ENCODE results near the gene KIAA1328.

The KIAA1328 gene

DNA sequence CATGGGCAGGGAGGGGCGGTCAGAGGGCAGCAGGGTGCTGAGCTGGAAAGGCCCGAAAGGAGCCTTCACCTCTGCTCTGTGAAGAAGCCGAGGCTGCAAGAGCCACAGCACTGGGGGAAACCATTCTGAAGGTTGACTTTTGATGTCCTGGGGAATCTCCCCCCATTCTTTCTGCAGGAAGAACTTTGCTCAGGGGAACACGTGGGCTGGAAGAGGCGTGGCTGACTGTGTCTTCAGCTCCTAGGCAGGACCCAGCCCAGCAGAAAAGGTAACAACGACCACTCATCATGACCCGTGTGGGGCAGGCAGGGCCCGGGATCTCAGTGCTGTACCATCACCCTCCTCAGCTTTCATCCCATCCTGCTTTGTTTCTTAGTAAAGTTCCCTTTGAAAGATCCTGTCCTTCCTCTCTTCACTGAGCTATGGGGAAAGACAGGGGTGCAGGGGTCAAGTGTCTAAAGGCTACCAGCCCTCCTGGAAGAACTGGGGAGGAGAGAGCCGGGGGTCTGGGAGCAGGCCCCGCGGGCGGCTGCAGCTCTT is 424.0 kb downstream of the KIAA1328 start:
- no peak for DNase-seq (ENCODE audit: low read depth in 2 of 2)

DNA sequence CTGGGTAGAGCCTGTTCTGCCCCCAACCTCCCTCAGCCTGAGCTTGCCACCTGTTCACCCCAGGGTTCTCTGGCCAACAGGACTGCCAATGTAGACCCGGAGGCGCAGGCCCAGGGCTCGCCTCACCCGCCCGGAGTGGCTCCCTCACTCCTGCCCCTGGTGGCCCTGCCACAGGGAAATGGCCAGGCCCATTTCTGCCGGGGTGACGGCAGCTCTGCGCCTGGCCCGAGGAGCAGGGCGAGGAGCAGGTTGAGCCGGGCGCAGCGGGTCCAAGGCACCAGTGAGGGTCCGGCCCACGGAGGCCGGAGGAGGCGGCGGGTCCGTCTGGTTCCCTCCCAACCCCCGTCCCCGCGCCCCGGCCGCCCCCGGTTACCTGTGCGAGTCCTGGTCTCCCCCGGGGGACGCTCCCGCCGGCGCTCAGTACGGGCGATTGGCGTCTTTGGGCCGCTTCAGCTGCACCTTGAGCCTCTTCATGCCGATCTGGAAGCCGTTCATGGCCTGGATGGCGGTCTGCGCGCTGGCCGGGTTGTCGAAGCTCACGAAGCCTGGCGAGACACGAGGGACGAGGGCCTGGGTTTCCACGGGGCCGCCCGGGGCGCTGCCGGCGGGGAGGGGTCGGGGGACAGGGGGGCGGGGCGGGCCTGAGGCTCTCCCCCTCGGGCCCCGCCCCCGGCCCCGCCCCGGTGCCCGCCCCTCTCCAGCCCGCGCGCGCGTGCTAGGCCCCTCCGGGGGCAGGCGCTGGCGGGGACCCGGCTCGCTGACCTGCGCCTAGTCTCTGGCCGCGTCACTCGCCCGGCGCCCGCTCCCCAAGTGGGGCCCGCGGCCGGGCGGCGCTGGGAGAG is 424.7 kb downstream of the KIAA1328 start:
- DNase-seq (ENCODE audit: low read depth in 2 of 2): no peak

DNA sequence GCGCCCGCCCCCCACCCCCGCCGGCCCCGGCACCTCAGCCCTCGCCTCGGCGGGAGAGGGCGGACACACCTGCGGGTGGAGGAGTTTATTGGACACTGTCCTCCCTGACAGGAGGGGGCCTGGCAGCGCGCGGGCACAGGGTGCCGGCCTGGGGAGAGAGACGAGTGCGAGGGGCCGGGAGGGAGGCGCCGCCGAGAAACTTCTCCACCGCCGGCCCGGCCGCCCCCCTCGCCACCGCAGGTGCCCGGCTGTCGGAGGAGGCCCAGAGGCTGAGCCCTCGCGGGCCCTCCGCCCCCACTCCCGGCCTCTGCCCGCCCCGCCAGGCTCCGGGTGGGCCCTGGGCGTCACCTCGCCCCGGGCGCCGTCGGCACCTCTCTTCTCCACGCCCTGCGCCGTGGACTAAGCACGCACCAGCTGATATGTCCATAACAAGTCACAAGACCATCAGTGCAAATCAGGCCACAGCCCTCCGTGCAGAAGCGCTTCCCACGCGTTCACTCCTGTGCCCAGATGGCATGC is 425.4 kb downstream of the KIAA1328 start:
- no peak for DNase-seq (ENCODE audit: low read depth in 2 of 2)

DNA sequence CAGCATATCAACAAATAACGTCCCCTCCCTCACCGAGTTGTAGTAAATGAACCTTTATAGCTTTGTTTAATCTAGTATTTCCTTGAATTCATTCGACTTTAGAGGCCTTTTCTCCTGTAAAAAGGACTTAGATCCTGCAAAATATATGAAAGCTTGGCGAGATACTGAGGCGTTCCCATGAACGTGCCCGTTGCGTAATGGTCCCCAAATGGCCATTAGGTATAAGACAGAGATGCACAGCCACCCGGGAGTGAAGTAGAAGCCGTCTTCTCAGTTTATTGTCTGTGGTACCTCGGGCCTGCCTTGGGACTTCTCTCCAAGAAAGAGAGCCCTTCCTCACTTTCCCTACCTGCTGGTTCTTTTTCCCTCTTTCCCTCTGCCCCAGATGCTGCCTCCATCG is 426.0 kb downstream of the KIAA1328 start:
- DNase-seq (ENCODE audit: low read depth in 2 of 2): no peak

DNA sequence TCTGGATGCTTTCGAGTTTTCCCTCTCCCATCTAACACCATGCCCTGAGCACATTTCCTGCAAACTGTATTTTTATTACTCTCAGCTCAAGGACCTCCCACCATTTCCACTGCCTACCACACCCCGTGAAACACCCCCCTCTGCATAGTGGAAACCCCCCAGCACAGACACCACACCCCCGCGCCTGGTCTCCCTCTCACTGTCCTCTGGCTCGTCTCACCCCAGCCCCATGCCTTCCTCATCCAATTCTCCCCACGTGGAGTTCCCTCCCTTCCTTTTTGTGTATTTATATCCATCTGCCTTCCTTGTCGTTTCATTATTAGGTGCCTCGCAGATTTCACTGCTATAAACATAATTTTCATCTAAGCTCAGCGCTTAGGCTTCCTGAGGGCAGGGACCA is 429.2 kb downstream of the KIAA1328 start:
- no peak for DNase-seq (ENCODE audit: low read depth in 2 of 2)

DNA sequence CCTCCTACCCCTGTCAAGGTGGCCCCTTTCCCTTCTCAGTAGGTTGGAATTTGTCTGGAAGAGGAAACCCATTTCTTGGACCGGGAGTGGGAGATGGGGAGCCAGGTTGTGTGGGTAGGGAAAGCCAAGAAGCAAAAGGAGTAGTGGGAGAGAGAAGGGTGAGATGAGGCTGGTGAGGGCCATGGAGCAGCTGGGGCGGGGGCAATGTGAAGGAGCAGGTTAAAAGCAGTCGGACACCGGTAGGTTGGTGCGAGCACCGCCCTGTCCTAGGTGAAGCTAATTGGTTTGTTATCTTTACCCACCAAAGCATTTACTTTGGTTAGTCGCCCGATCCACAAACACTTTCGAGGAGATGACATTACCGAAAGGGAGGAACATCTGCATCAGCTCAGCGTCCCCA is 429.9 kb downstream of the KIAA1328 start:
- DNase-seq (ENCODE audit: low read depth in 2 of 2): no peak

DNA sequence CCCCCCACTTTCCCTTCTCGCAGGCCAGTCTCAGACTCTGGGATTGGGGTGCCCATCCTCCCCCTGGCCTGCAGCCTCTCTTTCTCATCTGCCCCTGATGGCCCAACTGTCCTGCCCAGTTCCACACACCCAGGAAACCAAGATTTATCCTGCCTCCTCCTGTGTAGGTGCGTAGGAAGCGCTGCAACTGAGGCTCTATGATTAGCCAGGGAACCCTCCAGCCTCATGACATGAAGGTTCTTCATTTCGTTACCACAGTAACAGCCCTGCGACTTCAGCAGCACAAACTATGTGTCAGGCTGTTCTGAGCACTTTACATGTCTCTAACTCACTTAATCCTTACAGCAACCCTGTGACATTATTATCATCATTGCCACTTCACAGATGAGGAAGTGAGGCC is 430.8 kb downstream of the KIAA1328 start:
- DNase-seq (ENCODE audit: low read depth in 2 of 2): no peak

DNA sequence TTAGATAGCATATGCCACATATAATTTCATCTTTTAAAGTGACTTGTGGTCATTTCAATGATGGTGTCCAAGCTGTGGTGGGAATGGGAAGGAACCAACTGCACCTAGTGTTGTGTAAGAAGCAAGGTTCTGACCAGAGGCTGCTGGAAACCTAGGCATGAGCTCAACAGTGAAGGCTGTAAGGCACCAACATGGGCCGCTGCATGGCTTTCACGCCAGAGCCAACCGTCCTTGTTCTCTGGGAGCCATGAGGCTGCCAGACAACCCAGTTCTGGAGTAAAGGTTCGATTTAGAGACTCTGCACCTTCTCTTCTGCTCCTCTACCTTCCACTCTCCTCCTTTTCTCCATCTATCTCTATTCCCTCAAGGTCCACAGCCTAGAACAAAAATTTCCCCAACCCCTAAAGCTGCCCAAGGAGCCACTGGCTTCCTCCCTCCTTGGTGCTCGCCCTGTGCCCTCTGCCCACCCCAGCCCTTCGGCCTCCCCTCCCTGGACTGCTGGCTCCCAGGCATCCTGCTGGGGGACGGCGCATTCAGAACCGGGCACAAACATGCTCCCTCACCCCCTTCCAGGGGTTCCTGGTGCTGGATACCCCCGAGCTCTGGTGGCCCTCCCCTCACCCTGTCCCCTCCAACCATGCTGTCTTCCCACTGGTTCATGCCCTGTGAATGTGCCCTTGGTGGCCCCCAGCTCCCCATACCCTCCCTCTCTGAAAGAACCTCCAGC is 431.6 kb downstream of the KIAA1328 start:
- DNase-seq (ENCODE audit: low read depth in 2 of 2): no peak

DNA sequence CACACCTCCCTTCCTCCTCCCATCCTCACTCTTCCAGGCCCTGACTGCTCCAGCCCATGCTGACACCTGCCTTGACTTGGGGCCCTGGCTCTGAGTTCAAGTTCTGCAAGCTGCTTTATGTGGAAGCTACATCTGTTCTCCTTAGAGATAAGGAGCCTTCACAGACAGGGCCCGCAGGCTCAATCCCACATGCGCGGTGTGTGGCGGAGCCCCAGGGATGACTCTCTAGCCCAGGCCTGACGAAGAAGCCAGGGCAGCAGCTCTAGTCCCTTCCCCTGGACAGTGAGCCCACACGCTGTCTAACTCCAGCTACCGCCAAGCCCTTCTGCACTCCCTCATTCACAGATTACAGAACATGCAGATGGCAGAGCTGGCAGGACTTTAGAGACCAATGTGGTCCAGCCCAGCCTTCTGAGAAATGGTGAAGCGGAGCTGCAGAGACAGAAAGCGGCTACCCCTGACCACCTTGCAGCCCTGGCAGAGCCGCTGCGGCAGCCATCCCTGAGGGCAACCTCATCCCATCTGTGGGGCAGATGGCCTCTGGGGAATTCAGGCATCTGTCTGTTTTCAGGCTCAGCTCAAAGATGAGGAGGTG is 432.4 kb downstream of the KIAA1328 start:
- no peak for DNase-seq (ENCODE audit: low read depth in 2 of 2)

DNA sequence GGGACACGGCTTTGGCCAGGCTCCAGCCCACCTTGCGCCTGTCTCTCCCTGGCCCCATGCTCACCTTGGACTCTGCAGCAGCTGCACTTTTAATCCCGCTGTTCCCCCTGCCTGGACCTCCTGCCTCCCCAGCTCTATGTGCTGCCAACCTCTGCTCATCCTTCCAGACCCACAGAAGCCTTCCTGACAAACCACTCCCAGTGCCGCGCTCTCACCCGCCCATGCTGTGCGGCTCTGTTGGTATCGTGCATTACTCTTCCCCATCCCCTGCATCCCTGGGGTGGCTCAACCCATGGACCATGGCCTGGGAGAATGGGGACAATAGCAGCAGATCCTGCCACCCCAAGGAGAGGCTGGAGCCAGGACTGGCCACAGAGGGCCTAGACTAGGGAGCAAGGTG is 433.1 kb downstream of the KIAA1328 start:
- no peak for DNase-seq (ENCODE audit: low read depth in 2 of 2)

DNA sequence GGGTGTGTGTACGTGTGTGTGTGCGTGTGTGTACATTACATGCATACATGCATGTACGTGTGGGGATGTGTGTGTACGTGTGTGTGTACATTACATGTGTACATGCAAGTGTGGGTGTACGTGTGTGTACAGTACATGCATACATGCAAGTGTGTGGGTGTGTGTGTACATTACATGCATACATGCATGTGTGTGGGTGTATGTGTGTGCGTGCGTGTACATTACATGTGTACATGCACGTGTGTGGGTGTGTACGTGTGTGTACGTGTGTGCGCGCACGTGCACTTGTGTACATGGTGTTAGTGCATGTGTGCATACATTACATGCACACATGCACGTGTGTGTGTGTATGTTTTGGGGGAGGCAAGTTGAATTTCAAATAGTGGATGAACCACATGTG is 436.0 kb downstream of the KIAA1328 start:
- no peak for DNase-seq (ENCODE audit: low read depth in 2 of 2)

DNA sequence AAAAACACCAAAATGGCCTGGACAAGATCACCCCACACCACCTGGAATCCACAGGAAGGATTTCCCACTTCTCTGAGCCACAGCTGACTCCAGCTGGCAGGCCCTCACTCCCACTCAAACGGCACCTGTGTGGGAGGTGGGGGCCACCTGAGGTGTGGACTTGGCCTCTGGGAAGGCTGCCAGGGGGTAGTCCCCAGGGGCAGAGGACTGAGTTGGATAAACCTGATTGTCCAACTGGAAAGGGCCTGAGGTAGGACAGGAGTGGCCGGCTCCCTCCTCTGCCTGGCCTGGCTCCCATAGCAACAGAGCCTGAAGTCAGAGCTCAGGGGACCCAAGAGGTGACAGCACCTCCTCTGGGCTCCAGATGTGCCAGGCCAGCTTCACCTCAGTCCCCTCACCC is 436.5 kb downstream of the KIAA1328 start:
- DNase-seq (ENCODE audit: low read depth in 2 of 2): no peak

DNA sequence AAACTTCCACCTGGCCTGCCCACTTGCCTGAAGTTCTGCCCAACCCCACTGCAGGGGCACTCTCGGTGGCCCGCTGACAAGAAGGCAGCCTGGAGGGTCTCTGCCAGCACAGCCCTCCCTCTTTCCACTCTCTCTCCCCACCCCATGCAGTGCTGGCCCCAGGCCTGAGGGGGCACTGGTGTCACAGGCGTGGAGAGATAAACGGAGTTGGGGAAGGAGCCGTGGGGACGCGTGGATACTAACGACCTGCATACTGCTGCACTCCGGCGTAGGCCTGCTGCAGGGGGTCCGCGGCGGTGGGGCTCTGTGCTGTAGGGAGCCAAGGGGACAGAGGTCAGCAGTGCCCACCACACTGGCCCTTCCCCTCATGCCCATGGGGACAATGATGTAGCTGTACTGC is 437.4 kb downstream of the KIAA1328 start:
- DNase-seq (ENCODE audit: low read depth in 2 of 2): no peak

DNA sequence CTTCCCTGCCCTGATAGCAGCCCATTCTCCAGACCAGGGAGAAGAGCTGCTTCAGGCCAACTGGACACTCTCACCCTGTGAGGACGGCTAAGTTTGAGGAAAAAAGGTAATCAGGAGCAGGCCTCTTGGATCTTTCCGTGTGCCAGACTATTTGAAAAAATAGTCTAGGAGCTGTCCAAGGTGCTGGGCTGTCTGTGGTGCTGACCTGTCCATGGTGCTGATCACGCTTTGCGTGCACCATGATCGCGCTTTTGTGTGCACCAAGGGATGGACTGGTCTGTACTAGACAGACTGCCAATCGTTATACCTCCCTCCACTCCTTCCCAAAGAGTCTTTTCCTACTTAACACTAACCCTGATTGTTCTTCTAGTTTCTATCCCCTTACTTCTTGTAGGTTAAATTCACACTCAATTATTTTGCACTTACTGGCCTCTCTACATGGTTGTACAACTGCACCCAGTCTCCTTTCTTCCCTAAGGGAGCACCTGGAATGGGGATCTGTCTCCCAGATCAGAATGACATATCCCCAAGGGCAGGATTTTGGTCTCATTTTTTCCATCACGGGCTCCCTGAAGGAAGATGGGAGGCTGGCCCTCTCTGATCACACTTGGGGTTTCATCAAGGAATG is 441.2 kb downstream of the KIAA1328 start:
- DNase-seq (ENCODE audit: low read depth in 2 of 2): peak in 1 of 2 donors; percentile 36

DNA sequence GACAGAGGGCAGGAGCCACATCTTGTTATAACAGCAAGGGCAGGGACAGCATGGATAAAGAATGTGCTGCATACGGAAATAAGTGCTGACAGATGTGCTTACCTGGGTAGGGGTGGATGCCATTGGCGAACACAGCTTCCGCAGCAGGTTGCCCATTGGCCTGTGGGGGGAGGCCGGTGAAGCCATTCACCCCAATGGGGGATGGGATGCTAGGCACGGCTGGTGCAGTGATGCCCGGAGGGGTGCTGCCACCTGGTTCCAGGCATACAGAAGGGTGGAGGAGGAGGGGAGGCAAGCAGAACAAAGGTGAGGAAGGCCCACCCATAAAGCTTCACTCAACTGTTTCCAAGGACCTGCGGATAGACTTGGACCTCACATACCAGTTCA is 441.7 kb downstream of the KIAA1328 start:
- DNase-seq (ENCODE audit: low read depth in 2 of 2): no peak

DNA sequence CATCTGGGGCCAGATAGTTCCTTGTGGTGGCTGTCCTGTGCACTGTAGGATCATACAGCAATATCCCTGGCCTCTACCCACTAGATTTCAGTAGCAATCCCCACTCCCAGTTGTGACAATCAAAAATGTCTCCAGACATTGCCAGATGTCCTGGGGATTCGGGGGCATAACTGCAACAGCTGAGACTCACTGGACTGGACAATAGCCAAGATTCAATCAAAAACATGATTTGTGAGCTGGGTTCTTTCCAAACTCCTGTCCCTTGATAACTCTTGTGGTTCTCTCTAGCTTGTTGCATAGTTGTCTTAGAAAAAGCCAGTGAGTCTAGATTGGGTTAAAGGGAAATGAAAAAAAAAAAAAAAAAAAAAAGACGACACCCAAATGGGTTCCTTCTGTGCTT is 443.3 kb downstream of the KIAA1328 start:
- DNase-seq (ENCODE audit: low read depth in 2 of 2): no peak

DNA sequence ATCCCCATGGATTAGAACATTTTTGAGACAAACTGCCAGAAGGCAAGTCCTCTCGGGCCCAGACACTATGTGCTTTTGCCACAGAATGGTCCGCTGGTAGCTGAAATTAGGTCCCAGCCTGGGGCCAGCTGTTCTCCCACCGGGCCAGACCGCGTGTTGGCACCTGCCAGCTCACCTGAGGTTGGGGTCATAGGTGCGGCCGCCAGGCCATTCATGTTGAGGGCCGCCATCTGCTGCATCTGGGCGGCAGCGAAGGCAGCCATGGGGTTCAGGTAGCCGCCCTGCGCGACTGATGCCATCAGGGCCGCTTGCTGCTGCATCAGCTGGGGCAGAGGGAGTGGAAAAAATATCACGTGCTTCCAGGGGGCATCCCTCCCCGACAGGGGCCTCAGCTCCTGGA is 443.9 kb downstream of the KIAA1328 start:
- DNase-seq (ENCODE audit: low read depth in 2 of 2): no peak

DNA sequence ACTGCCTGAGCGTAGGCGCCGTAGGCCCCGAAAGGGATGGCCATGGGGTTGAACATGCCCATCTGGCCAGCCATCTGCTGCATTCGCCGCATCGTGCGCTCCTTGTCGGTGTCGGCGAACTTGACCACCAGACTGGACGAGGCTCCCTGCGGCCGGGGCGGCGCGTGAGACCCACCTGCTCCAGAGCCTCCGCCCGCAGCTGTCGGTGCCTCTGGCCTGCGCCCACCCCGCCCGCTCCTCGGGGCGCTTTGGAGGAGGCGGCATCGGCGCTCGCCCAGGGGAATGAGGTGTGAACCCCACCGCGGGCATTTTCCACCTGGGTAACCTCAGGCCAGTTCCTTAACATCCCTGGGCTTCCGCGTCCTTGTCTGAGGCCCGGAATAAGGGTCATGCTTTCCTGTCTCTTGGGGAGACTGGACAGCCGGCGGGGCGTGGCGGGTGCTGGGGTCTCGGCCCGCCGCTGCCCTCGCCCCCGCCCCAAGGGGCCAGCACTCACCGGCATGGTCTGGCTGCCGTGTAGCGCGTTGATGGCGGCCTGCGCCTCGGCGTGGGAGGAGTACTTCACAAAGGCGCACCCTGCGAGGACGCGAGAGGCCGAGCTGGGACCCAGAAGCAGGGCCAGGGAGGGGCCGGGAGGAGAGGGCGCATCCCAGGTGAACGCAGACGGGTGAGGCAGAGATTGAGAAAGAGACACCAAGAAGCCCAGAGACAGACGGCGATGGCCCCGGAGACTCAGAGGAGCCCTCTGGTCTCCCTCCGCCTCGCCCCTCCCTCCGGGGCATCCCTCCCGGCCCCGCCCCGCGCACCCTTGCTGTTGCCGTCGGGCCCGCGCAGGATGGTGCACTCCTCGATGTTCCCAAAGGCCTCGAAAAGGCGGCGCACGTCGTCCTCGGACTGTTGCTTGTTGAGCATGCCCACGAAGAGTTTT is 445.6 kb downstream of the KIAA1328 start:
- DNase-seq (ENCODE audit: low read depth in 2 of 2): no peak

DNA sequence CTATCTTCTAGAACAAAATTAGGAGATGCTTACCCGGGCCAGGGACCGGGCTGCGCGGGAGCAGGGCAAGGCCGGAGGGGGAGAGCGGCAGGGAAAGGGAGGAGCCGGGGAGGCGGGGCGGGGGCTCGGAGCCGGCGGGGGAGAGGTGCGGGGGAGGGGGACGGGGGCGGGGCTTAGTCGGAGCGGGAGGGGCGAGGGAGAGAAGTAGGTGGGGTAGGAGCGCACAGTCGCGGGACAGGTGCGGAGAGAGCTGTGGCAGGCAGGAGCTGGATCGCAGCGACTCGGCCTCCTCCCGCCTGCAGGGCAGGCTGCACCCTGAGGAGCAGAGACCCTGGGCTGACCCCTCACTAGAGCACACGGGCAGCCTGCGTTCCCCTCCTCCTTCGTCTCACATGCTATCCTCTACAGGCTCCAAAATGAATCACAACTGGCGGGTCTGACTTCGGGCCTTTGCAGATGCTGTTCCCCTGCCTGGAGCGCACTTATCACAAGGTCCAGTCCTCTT is 446.4 kb downstream of the KIAA1328 start:
- DNase-seq (ENCODE audit: low read depth in 2 of 2): no peak

DNA sequence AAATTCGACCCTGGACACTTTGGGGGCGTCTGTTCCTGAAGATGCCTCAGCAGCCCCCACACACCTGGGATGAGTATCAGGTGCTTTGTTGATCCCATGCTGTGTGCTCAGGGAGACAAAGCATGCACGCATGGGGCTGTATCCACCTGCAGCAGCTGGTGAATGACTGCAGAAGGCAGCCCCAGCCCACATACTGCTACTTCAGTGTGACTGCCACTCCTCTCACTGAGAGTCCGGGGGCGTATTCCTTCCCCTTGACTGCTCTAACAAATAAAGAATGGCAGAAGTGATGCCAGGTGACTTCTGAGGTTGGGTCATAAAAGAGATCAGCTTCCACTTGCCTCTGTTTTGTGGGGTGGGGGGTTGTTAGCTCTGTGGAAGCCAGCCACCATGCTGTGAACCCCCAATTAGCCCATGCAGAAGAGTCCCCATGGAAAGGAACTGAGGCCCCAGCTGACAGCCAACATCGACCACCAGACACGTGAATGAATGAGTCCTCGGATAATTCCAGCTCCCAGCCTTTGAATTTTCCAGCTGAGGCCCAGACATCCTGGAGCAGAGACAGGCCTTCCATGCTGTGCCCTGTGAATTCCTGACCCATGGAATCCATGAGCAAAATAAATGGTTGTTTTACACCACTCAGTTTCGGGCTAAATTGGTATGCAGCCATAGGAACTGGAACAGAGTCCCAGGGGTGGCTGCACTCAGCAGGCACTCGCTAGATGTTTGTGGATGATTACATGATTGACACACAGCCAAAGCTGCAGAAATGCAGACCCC is 447.4 kb downstream of the KIAA1328 start:
- DNase-seq (ENCODE audit: low read depth in 2 of 2): no peak

All from stimulated activated CD4-positive, alpha-beta T cell treated with anti-CD3 and anti-CD28 coated beads, Interleukin-4, amount 100 ng/mL, for 48 hours (primary cell).